GM18499 (cell line): ENCODE results near the gene SPRED1.

Experiments used
- ATAC-seq: cut with Tn5 transposase; IDR thresholded peaks from one replicate; pipeline ENCODE4 v1.9.1; 2021; ENCODE audit warnings: moderate number of reproducible peaks; ENCODE audit not compliant: insufficient read depth, unreplicated experiment

Gene SPRED1

DNA sequence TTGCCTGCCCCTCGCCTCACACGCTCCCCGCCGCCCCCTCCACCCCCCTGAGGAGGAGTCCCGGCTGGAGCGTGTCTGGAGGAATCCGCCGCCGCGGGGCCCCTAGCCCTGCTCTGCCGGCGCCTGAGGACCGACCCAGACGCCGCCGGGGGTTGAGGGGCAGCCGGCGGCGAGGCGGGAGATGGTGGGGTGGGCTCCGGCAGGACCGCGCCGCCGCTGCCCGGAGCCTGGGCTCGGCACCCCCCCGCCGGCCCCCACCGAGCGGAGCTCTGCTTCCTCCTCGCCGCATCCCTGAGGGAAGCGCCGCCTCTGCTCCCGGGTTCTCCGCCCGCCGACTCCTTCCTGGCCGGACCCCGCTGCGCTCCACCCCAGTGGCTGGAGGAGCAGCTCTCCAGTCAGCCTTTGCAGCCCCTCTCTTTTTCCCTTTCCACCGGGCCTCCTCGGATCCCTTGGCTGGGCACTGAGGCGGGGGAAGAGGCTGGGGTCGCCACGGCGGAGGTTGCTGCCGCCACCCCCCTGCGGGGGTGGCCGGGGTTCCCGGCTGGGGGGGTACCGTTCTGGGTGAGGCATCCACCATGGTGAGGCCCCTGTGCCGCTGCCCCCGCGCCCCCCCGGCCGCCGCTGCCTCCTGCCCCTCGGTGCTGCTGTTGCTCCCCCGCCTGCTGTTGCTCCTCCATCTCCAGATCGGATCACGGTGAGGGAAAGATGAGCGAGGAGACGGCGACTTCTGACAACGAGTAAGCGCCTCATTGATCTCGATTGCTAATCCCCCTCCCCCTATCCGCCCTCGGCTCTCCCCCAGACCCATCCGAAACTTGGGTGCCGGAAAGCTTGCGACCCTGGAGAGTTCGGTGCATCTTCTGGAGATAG is at the start of gene SPRED1:
Gene SPRED1, plus strand, starts transcription at position 356 of the 870 bp plus-strand sequence. Its CDS starts 350 bp downstream, at position 706.
- no peak for ATAC-seq

GRCh38 chr15:38205526-38206272 is 46.9 kb upstream of the SPRED1 start:
- ATAC-seq: no peak

- no peak for ATAC-seq
These were observed 45.0 kb upstream of the SPRED1 start for GRCh38 chr15:38207621-38208020.

GRCh38 chr15:38208206-38208605 is 44.4 kb upstream of the SPRED1 start:
- no peak for ATAC-seq

DNA sequence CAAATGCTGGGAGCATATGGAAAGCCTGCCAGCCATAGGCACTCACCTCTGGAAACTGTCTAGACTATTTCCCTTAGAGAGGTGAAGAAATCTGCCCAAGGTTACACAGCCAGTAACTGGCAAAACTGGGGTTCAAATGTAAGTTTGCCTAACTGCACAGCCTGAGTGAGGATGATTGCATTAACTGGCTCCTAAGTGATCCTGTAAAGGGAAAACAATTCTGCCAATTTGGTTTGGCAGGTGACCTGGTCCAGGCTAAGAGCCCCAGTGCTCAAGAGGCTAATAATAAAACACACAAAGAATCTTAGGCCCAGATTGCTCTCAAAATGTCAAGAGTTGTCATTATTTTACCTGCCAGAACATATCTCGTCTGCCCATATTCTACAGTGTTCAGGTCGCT is 43.9 kb upstream of the SPRED1 start:
- no peak for ATAC-seq

DNA sequence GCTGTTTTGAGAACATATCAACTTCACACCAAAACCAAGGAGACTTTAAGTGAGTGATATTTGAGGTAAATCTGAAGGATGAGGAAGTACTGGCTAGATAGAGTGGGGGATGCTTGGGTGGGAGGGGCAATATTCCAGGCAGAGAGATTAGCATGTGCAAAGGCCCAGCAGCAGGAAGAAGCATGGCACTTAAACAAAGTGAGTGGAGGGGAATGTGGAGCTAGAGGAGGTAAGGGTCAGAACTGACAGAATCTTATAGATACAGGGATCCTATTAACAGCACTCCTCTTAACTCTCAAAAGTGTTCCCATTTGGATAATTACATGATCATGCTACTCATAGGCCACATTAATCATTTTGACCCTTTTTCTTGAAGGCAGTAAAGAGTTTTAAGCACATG is 41.4 kb upstream of the SPRED1 start:
- ATAC-seq: no peak

GRCh38 chr15:38211811-38212210 is 40.8 kb upstream of the SPRED1 start:
- no peak for ATAC-seq

GRCh38 chr15:38212729-38213351 is 39.8 kb upstream of the SPRED1 start:
- ATAC-seq: no peak

DNA sequence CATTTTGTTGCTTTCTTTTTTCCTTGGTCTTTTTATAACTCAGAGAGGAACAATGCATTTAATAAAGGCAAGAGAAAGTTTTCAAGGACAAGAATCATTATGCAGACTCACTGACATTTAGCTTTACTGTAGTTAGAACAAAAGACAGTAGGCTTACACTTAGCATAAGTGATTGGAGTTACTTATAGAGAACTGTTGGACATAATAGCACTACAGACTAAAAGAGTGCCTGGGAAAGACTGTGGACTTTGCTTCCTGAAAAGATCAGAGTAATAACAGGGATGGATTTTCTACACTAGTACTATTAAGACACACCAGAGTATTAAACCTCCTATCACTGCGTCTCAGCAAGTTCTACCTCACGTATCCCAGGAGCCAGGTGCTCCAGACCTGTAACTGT is 39.3 kb upstream of the SPRED1 start:
- no peak for ATAC-seq

GRCh38 chr15:38215707-38216106 is 36.9 kb upstream of the SPRED1 start:
- no peak for ATAC-seq

- no peak for ATAC-seq
These were observed 35.9 kb upstream of the SPRED1 start for GRCh38 chr15:38216763-38217162.

DNA sequence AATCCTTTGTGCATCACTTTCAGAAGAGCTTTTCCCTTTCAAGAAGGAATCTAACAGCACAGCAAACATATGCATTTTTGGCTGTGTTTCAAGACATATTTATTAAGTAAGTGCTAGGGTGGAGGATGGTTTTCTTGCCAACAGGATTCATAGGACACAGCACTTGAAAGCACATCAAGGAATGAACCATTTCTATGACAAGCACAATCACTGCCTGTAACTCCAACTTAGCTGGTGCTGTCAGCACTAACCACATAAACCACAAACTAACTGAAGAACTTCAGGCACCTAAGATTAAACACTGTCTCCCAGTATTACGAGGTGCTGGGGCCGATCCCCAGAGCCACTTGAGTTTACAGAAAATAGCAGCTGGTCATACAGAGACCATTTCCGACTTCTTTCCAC is 35.4 kb upstream of the SPRED1 start:
- no peak for ATAC-seq

DNA sequence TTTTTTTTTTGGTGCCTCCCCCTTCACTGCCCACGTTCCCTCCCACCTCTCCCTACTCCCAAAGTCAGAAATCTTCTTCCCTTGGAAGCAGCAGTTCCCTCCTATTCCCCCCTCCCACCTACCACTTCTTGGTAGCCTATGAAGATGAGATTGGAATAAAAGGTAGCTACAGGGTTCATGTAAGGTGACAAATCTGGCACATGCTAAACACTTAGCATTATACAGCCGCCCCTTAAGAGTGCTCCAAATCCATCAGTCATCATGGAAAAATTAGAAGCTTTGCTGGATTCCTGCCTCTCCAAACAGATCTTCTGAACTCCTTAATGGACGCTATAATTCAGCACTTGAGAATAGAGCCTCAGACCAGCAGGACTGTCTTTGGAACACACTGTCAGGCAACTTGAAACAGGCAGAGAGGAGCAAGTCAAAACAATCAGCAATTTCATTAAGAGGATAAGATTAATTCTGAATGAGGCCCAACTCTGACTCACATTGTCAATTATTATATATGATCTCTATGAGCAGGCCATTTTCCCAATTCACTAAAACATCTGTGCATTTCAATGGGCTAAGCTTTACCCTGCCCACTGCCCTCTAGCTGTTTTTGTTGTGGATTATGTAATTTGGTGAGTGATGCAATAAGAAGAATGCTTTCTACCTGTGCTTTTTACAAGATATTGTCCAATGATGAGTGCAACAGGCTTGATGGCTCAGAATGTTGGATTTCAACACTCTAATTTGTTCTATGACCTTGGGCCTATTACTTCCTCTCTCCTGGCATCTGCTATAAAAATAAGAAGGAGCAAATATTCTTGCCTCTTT is 34.6 kb upstream of the SPRED1 start:
- no peak for ATAC-seq

GRCh38 chr15:38220606-38221273 is 31.9 kb upstream of the SPRED1 start:
- no peak for ATAC-seq

GRCh38 chr15:38224486-38224885 is 28.1 kb upstream of the SPRED1 start:
- ATAC-seq: no peak

GRCh38 chr15:38225381-38225780 is 27.3 kb upstream of the SPRED1 start:
- ATAC-seq: no peak

GRCh38 chr15:38226608-38227266 is 25.9 kb upstream of the SPRED1 start:
- no peak for ATAC-seq

DNA sequence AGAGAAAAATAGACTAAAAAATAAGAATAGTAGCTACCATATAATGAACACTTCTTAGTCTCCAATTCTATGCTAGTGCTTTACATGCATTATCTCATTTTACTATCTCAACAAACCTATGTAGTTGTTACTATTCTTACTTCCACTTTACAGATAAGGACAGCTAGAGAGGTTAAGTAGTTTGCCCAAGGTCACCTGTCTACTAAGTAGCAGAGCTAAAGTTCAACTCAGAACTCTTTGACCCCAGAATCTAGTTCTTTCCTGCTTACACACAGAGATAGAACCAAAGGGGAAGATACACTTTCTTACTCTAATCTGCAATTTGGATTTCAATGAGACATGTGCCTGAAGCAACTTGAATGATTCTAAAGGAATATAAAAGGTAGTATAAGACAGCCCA is 24.7 kb upstream of the SPRED1 start:
- ATAC-seq: no peak

GRCh38 chr15:38228618-38229017 is 24.0 kb upstream of the SPRED1 start:
- no peak for ATAC-seq
